ENCODE data around the gene RBM19.
"Not testable (repeated sequence)": the region's sequence is repeated elsewhere in the genome, so short reads cannot be mapped to it uniquely, and the experiment has no call there.

RBM19 gene

GRCh38 chr12:114006482-114007425, 40.6 kb upstream of the RBM19 start:
- DNase-seq (ENCODE audit: low spot score), result no peak
- in situ Hi-C loops (cut with MboI; ENCODE audit: low sequenced_read_pairs, unreplicated experiment), result no loop called here
- TF ChIP-seq, protein P1, sequence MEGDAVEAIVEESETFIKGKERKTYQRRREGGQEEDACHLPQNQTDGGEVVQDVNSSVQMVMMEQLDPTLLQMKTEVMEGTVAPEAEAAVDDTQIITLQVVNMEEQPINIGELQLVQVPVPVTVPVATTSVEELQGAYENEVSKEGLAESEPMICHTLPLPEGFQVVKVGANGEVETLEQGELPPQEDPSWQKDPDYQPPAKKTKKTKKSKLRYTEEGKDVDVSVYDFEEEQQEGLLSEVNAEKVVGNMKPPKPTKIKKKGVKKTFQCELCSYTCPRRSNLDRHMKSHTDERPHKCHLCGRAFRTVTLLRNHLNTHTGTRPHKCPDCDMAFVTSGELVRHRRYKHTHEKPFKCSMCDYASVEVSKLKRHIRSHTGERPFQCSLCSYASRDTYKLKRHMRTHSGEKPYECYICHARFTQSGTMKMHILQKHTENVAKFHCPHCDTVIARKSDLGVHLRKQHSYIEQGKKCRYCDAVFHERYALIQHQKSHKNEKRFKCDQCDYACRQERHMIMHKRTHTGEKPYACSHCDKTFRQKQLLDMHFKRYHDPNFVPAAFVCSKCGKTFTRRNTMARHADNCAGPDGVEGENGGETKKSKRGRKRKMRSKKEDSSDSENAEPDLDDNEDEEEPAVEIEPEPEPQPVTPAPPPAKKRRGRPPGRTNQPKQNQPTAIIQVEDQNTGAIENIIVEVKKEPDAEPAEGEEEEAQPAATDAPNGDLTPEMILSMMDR (IDR thresholded peaks at IDR 0.05; ENCODE audit: borderline replicate concordance, control extremely low read depth, extremely low read depth, insufficient read depth, missing control alignments), result no peak

DNA sequence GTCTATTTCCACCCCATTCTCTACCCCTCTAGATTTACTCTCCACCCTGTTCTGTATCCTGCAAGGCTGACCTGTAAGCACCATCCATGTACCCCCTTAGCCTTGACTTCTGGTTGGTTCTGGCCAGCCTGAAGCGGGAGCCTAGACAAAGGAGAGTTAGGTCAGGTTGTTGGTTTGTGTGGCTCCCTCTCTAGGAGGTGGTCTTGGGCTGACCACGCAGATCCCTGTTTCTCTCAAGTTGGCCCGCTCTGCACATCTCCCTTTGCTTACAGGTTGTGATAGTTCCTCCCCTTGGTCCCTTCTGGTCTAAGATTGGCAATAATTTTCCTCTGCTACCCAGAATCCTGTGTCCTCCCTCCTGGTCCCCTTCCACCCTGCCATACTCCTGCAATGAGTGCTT, 38.3 kb upstream of the RBM19 start:
- TF ChIP-seq, protein P1 (IDR thresholded peaks at IDR 0.05; ENCODE audit: borderline replicate concordance, control extremely low read depth, extremely low read depth, insufficient read depth, missing control alignments), result no peak
- in situ Hi-C loops (cut with MboI; ENCODE audit: low sequenced_read_pairs, unreplicated experiment), result no loop called here
- DNase-seq (ENCODE audit: low spot score), result no peak

- in situ Hi-C loops (cut with MboI; ENCODE audit: low sequenced_read_pairs, unreplicated experiment), result no loop called here
- TF ChIP-seq, protein P1 (IDR thresholded peaks at IDR 0.05; ENCODE audit: borderline replicate concordance, control extremely low read depth, extremely low read depth, insufficient read depth, missing control alignments), result no peak
- no peak for DNase-seq (ENCODE audit: low spot score)
Observed at GRCh38 chr12:114003286-114003685, 37.2 kb upstream of the RBM19 start.

DNA sequence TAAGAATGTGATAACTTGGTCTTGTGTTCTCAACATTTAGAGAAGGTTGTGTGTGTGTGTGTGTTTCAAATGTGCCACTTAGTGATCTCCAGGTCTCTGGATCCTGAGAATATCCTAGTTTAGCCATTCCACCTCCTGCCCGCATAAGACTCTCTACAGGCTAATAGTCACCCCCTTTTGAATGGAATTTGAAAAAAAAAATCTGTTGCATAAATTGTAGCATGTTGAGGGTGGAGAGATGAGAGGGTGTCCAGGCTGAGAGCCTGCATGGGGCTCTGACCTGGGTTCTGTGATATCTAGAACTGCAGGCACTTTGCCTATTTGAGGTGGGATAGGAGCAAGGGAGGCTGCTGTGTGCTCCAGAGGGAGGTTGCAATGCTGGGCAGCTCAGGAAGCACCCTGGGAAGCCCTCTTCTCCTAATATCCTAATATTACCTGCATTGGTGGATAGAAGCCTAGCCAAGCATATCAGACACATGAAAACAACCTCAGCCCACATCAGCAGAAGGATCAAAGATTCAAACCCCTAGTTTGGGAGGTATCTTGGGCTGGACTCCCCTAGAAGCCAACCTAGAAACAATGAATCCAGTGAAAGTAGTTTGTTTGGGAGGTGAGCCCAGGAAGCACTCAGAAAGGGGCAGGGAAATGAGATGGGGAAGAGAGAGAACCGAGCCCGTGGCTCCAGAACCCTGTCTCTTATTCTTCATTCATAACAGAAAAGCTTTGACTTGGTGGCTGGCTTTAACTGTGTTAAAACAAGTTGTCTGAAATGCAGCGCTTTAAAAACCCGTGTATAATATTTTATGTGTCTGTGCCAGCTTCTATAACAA, 35.6 kb upstream of the RBM19 start:
- in situ Hi-C loops (cut with MboI; ENCODE audit: low sequenced_read_pairs, unreplicated experiment), result no loop called here
- DNase-seq (ENCODE audit: low spot score), result no peak
- TF ChIP-seq, protein P1 (IDR thresholded peaks at IDR 0.05; ENCODE audit: borderline replicate concordance, control extremely low read depth, extremely low read depth, insufficient read depth, missing control alignments), result no peak

DNA sequence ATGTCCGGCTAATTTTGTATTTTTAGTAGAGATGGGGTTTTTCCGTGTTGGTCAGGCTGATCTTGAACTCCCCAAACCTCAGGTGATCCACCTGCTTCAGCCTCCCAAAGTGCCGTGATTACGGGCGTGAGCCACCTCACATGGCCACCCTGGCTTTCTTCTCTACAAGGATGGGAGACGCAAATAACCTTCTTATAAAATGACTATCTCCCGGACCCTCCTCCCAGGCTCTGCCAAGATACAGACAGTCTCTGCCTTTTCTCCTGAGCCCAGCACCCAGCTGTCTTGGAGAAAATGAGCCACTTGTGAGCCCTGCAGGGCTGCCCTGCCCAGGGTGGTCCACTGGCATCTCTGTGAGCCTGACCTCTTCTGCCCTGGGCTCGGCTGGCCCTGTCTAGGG, 34.7 kb upstream of the RBM19 start:
- in situ Hi-C loops (cut with MboI; ENCODE audit: low sequenced_read_pairs, unreplicated experiment), result no loop called here
- TF ChIP-seq, protein P1 (IDR thresholded peaks at IDR 0.05; ENCODE audit: borderline replicate concordance, control extremely low read depth, extremely low read depth, insufficient read depth, missing control alignments), result no peak
- no peak for DNase-seq (ENCODE audit: low spot score)

- DNase-seq (ENCODE audit: low spot score); in situ Hi-C loops (cut with MboI; ENCODE audit: low sequenced_read_pairs, unreplicated experiment): not testable (repeated sequence)
Observed at GRCh38 chr12:114000261-114000660, 34.1 kb upstream of the RBM19 start.

All from GM13976 (cell line).